T-helper 9 cell (primary cell): ENCODE measurements around the gene UNC13B.

ENCODE experiments used
- DNase-seq: peaks from one replicate; pipeline ENCODE4 v3.0.0-alpha.2; 2020

UNC13B gene

DNA sequence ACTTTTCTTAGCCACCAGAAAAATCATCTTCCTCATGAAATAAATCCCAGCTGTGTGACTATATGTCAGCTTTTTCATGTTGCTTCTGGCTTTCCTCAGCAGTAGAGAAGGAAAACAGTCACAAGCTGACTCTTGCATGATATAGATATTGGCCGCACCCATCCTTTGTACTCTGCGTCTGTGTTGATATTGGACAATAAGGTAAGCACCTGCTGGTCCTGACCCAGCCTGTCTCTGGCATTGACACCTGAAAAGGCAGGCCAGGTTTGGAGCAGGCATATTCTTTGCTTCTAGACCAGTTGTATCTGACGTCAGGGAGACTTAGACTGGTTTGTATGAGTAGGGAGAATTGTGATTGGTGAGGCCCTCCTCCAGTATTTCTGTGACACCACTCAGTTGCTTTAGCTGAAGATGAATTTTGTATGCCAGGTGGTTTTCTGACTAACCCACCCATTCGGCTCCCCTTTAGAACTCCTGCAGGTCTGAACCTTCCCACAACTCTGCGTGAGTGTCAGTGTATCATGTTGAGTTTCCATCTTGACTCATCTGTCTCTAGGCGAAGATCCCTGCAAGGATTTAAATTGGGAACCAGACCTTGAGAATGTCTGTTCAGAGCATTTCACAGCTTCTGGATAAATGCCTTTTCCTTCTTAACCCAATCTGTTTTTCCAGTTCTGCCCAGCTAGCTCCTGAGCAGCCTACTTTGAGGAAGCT lies 176.9 kb downstream of the UNC13B start:
- DNase-seq: no peak

DNA sequence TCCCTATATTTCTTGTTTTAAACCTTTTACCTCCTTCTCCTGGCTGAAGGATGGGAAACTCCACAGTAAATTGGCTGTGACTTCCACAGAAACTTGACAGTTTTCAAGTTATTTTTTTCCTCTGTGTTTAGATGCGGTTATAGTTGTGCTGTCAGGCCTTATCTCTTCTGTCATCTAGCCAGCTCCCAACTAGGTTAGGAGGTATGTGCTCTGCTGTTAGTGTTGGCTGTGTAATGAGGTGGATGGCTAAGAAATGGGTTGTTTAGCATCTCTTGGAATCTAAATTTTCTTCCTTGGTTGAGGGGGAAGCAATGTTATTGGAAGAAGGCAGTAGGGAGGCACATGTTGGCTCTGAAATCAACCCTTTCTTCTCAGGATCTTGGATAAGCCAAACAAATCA lies 178.2 kb downstream of the UNC13B start:
- no peak for DNase-seq

DNA sequence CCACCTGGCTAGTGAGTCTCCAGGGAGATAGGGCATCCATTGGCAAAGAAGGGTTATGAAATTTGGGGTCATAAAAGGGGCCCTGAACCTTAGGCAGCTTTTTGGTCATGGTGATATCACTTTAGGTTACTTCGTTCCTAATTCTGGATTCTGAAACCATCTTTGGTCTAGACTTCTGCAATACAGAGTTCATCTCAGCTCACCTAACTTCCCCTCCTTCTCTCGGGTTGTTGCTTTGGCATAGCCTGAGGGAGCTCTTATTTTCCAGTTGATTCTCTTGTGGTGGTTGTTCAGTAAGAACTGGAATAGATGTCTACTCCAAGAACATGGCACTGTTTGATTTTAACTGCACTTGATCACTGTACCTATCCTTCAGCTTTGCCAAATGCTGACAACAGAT lies 179.2 kb downstream of the UNC13B start:
- DNase-seq: no peak

DNA sequence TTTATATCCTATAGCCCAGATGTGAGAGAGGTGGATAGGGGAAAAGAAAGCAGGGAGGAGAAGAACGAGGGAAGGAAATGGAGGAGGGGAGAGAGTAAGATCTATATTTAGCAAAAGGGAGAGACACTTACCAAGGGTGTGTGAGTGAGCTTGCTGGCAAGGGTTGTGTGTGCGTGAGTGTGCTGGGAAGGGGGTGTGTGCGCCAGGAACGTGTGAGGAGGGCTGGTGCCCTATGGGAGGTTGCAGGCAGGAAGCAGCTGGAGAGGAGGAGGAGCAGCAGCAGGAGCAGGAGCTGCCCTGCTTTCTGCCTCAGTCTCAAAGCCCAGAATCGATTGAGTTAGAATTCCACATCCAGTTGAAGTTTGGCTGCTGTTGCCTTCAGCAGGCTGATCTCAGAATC lies 179.8 kb downstream of the UNC13B start:
- no peak for DNase-seq

DNA sequence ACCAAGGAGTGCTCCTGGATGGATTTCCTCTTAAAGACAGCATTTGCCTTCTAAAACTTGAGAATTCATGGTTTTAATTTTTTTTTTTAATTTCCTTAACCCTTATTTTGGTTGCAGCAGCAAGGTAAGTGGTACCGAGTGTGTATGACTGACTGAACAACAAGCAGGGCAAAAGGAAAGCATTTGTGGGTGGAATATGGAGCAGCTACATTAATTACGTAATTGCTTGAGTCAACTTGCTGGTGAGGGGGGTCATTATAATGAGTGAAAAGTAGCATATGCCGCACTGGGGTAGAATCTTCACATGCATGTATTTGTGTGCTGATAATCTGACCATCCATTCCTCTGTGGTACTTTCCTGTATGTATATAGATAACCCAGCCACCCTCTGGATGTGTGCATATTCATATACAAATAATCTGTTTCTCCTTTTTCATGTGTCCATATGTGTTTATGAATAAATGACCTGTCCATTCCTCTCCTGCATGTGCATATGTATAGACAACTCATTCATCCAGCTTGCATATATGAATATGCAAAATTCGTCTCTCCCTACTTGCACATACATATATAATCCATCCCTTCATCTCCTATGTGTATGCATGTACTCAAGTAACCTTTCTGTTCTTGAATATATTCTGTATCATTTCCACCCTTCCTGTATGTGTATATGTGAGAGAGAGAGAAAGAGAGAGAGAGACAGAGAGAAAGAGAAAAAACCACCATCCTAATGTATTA lies 180.6 kb downstream of the UNC13B start:
- DNase-seq: no peak

DNA sequence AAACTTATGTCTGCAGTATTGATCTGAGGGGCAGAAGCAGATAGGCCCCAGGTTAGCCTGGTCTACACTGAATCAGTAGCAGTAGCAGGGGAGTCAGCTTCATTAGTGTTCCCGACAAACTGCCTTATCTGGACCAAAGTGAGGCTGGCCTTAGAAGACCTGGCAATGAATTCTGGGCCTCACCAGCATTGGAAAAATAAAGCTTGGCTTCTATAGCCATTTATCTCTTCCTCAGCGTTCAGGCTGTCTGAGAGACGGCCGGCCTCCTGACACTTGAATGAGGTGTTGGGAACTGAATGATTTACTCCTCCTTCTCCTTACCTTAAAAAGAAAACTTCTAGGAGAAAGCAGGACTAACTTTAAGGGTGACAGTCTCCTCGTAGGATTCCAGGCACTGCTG lies 186.3 kb downstream of the UNC13B start:
- no peak for DNase-seq

DNA sequence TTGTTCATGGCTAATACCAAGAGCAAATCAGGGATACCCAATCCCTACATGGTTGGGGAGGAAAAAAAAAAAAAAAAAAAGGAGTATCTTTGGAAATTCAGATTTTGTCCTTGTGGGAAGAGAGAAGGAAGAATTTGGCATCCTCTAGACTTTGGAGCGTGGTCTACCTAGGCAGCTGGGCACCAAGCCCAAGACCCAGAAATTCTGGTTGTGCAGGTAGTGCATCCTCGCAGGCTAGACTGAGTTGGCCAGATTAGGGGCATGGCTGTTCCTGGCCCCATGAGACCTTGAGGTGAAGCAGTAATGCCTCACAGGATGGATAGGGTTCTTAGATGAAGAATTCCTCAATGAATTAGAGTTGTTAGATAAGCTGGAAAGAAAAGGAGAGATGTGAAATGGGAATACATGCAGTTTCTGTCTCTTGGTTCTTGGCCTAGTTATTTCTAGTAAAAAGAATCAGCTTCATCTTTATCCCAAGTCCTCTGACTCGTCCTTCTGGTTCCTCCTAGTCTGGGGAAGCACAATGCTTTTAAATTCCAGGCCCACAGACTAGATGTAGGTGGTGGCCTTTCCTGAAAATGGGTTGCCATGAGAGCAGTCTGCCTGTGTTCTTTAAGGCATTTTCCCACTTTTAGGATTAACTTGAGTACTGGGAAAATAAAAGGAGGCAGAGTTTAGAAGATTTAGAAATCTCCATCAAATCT lies 187.6 kb downstream of the UNC13B start:
- no peak for DNase-seq

DNA sequence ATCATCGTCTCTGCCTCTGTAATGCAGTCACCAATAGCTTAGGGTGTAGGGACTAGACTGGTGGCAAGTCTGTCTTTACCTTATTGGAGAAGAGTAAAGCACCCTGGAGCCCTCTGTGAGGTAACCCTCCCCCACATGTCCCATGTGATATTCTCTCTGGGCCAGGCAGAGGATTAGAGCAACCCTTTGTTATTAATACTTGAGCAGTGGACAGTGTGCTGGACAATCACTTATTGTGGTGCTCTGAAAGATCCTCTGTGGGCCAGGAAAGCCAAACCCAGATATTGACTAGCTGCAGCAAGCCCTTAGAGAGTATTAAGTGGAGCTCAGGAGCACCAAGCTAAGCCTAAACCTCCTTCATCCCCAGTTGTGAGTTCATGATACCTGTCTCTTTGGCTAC lies 188.4 kb downstream of the UNC13B start:
- no peak for DNase-seq

DNA sequence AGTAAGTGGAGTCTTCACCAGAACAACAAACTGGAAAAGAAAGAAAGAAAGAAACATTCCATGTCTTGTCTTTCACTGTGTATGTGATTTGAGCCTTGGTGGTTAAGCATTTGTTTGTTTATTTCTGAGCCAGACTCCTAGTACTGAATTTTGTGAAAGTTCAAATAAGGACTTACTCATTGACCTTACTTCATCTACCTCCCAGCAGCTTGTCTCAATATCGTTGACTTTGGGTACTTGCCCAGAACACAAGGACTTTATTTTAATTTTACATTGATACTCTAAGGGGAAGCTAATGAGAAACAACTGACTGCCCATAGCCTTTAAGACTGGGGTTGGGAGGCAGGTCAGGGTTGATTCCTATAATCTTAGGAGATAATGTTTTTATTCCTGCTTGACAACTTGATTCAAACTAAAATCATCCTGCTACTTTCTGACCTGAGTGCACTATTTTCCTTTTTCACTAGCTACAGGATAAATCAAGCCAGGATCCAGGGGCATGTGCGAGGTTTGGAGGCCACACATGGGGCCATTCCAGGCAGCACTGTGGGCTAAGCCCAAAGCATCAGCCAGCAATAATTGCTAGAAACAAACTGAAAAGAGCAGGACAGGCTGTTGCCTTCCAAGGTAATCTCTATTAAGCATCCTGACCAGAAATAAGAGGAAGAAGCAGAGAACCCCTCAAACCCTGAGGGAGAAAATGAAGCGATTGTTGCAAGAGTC lies 189.2 kb downstream of the UNC13B start:
- no peak for DNase-seq

DNA sequence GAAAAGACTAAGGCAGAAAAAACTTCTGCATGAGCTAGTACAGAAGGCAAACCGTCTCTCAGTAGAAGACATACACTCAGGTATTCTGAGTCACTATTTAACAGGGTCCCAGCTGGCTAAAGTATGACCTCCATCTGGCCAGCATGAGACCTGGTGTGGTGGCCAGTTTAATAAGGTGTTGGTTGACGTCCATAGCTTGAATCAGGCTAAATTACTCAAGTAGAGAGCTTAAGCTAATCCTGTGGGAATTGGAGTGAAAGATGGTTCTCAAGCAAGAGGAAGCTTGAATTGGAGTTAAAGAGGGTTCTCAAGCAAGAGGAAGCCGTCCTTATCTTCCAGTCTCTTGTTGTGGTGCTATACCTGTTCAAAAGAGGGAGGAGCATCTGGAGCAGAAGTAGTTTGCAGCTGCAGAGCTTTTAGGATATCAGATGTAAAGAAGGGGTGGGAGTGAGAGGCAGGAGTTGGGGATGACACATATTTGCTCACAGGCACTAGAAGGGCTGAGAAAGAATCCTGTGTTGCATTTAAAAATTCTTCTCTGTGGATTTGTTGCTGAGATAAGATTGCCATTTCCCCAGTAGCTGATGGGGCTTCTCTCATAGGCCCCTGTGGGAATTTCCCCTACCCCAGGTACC lies 192.0 kb downstream of the UNC13B start:
- no peak for DNase-seq

DNA sequence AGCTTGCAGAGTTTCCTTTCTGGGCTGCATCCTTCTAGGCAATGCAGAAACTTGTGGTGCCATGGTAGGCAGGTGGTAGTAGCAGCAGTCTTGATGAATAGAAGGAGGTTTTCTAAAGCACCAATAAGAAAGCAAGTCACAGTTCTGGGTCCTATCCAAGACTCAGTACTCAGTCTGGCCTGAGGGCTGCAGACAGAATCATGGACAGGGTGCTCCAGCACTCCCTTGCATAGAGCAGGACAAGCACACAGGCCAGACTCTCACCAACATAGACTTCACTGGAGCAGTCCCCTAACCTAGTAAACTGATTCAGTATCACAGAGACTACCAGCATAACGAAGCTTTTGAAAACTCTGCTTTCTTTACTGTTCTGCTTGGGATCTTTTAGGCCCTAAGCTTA lies 194.1 kb downstream of the UNC13B start:
- no peak for DNase-seq

DNA sequence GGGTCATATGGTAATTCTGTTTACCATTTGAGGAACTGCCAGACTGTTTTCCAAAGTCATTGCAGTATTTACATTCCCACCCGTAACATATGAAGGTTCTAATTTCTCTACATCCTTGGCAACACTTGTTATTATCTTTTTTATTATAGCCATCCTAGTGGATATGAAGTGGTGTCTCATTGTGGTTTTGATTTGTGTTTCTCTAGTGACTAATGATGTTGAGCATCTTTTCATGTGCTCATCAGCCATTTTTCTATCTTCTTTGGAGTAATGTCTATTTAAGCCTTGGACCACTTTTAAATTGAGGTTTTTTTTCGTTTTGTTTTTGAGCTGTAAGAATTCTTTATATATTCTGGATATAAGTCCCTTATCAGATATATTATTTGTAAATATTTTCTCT lies 195.3 kb downstream of the UNC13B start:
- no peak for DNase-seq

DNA sequence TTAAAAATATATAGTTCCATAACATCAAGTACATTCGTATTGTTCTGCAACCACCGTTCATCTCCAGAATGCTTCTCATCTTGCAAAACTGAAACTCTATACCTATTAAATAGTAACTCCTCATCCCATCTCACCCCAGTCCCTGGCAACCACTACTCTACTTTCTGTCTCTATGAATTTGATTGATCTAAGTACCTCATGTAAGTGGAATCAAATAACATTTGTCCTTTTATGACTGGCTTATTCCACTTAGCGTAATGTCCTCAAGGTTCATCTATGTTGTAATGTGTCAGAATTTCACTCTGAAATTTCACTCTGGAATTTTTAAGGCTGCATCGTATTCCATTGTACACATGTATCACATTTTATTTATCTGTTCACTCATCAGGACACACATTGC lies 196.0 kb downstream of the UNC13B start:
- no peak for DNase-seq

DNA sequence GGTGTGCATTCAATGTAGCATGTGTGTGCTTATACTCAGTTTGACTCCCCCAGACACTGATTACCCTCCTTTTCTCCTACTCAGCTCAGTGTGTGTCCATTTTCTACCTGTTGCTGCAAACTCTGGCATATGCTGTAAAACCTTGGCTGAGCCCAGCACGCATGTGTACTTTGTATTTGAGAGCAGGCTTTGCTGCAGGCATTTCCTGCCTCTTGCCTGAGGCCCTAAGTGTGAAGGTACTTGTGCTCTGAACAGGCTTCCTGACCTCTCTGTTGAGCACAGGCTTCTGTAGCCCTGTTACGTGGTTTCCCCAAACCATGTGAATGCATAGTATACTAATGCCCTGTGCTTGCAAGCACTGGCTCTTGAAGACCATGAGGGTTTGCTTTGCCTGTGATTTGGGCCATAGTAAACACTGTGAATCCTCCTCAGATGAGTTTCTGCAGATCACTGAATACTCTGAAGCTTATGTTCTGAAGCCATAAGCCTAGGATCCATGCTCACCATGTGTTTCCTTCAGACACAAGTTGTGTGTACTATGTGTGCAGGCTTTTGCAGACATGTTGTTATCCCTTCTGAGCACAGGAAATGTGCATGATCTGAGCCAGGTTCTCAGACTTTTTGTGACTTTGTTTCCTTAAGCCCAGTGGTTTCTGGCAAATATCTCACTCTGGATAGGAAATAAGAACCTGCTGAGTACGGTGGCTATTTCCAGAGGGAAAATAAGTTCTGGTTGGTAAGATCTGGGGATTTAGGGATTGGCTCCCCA lies 203.2 kb downstream of the UNC13B start:
- DNase-seq: no peak

DNA sequence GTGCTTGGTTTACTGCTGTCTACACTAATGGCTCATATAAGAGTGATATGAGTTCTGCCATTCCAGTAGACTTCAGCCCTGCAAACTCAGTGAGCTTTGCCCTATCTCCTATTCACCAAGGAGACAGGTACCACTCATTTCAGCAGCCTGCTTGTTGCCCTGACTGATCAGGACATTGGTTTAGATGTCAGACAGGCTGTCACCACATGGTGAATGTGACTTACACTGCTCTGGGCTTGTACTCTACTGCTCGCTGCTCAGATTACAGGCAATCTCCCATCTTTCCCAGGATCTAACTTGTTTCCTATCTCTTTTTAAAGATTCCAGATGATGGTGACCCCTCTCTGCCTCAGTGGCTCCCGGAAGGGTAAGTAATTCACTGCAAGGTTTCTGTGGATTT lies 204.8 kb downstream of the UNC13B start:
- no peak for DNase-seq

DNA sequence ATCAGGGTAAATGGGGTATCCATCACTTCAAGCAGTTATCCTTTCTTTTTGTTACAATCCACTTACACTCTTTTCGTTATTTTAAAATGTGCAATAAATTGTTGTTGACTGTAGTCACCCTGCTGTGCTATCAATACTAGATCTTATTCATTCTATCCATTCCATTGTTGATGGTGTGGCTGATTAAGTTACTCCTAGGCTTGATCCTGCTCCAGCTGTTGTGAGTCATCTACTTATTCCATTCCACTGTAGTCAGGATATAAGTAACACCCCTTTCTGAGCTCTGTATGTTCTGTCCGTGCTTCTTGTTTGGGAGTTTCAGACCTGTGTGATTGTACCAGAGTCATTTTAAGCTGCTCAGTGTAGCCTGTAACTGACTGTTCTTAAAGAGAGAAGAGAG lies 205.6 kb downstream of the UNC13B start:
- DNase-seq: no peak

DNA sequence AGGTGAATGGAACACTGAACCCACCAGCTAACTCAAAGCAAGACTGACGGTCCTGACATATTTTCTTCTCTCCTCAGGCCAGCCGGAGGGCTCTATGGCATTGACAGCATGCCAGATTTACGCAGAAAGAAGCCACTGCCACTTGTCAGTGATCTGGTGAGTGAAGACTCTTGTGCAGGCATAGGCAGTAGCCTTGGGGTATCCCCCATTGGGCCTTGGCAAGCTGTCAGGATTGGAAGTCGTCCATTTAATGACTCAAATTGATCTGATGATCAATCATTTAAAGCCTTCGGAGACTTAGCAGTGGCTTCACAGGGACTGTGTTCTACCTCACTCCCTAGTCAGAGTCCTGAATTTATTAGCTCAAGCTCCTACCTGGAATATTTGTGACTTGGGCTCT lies 208.4 kb downstream of the UNC13B start:
- no peak for DNase-seq

DNA sequence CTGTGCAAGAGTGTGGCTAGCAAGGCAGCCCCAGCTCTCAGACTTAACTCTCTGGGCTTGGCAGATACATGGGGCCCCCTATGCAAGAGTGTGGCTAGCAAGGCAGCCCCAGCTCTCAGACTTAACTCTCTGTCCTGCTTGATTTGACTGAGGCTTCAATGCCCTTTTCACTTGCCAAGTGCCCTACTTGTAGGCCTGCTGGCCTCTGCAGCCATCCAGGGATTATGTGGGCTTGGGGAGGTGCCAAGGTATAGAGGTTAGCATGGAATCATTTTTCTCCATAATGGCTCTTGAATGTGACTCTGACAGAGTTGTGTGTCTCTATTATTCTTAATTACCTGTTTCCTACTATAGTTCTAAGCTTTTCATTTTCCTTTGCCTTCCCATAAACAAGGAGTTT lies 212.6 kb downstream of the UNC13B start:
- DNase-seq: no peak

DNA sequence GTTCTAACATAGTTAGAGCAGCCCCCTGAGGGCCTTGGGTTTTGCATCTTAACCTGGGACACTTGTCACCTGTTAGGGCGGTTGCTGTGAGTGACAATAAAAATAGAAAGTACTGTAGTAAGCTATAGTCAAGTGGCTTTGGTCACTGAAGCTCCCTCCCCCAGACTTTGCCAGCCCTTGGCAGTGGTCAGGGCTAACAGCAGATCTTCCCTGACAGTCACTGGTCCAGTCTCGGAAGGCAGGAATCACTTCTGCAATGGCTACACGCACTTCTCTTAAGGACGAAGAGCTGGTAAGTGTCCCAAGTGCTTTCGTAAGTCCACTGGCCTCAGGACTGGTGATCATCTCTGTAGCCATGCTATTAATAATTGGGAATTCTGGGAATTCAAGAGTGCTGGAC lies 213.1 kb downstream of the UNC13B start:
- no peak for DNase-seq

DNA sequence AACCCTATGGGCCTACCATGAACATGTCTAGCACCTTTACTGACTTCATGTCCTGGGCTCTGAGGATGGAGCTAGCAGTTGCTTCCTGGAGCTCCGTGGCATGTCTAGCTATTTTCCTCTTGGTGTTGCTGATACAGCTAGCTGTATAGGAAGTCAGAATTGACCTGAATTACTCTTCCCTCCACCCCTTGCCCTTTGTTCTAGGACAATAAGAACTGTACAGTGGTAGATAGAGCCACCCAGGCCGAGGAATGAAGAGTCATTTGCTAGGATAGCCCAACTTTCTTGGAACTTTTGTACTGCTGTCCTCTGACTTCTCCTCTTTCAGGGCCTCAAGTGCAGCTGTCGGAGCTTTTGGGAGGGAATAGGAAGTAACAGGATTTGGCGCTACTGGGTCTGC lies 218.2 kb downstream of the UNC13B start:
- DNase-seq: no peak

DNA sequence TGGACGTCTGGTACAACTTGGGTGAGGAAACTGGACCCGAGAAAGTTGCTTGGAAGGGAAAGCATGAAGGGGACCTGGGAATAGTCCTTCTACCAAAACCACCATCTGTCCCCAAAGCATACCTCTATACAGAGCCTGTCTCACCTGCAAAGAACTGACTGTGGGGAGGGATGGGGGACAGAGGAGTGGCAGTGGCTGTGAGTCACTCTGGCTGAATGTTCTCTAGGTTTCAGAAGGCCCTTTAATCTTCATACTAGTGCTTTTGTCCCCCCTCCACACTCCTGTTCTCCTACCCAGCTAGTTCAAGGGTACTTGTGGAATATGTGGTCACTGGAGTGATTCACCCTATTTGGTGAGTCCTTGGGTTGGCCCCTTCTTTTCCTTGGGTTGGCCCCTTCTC lies 218.8 kb downstream of the UNC13B start:
- DNase-seq: no peak

DNA sequence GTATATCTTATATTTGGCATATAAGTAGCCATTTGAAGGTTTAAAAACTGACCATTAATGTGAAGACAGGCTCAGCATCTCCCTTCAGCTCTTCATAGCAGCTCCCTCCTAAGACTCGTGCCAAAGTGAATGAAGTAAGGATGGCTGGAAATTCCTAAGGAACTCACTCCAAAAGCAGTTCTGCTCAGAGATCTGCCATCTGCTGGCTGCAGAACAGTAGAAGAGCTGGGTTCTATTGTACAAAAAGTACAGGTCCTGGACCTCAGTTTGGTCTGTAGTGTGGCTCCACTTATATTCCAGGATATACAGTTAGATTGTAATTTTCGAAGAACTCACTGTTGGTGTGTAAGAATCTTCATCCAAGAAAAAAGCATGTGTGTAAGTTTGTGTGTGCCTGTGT lies 223.2 kb downstream of the UNC13B start:
- no peak for DNase-seq
